ENCODE data around the gene SBNO1.
"Not testable (repeated sequence)": the region's sequence is repeated elsewhere in the genome, so short reads cannot be mapped to it uniquely, and the experiment has no call there.

DNA sequence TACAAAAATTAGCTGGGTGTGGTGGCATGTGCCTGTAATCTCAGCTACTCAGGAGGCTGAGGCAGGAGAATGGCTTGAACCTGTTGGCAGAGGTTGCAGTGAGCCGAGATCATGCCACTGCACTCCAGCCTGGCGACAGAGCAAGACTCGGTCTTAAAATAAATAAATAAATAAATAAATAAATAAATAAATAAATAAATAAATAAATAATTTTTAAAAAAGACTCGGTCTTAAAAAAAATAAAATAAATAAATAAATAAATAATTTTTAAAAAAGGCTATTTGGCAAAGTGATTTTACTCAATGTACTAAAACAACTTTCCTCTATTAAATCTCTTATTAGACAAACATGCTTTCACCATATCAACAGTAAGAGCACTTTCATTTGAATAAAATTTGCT lies 51.6 kb downstream of the SBNO1 start:
- TF ChIP-seq, protein P1, sequence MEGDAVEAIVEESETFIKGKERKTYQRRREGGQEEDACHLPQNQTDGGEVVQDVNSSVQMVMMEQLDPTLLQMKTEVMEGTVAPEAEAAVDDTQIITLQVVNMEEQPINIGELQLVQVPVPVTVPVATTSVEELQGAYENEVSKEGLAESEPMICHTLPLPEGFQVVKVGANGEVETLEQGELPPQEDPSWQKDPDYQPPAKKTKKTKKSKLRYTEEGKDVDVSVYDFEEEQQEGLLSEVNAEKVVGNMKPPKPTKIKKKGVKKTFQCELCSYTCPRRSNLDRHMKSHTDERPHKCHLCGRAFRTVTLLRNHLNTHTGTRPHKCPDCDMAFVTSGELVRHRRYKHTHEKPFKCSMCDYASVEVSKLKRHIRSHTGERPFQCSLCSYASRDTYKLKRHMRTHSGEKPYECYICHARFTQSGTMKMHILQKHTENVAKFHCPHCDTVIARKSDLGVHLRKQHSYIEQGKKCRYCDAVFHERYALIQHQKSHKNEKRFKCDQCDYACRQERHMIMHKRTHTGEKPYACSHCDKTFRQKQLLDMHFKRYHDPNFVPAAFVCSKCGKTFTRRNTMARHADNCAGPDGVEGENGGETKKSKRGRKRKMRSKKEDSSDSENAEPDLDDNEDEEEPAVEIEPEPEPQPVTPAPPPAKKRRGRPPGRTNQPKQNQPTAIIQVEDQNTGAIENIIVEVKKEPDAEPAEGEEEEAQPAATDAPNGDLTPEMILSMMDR (IDR thresholded peaks at IDR 0.05) = not testable (repeated sequence)
- not testable (repeated sequence) for TF ChIP-seq POLR2A (IDR thresholded peaks at IDR 0.05)

Measured in tibial nerve (tissue), 3 donors.